ENCODE measurements around the gene BLTP1. TPM values are rescaled to one million over a fixed set of nuclear protein-coding genes. Genes with fewer than 3 reads are reported as not detected.

Gene BLTP1
- total and polyA plus RNA-seq, 2 of the 13 experiments (the other 11 are each of a cell fraction or from before 2014, with no cell fraction given): 27.7 to 33.1 TPM

DNA sequence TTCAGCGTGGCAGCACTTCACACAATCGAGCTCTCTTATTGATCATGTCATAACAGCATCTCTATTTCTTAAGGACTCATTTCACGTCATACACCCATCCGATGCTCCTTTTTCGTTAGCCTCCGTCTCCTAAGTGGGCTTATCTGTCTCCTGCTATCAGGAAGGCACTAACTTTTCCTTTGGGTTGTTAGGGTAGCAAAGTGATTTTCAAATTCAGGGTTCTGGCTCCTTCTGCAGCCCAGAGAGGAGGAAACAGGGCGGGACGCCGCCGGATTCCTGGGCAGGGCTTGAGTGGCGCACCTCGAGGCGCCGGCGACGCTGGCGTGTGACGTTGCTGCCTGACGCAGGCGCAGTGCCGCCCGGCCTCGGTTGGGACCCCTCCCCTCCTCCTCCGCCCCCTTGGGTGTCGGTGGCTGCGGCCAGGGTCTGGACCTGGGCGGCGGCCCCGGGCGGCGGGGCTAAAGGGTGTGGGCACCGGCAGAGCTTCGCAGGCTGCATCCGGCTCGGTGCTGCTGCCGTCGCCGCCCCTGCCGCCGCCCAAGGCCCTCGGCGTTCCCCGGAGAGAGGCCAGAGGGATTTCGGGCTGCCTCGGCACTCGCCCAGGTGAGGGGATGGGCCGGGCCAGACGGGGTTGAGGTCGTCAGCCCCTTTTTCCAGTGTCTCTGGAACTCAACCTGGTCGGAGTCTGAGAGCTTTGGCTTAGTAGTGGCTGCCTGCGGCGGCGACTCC, at the start of gene BLTP1 (continued):
- TF ChIP-seq ZNF678 (CRISPR knock-in tag; IDR thresholded peaks at IDR 0.05) (no peak), ZNF570 (CRISPR knock-in tag; IDR thresholded peaks at IDR 0.05; ENCODE audit: borderline replicate concordance) (no peak), ZNF296 (CRISPR knock-in tag; conservative IDR thresholded peaks at IDR 0.05) (no peak), RBAK (CRISPR knock-in tag; IDR thresholded peaks at IDR 0.05) (no peak), TOPORS (CRISPR knock-in tag; IDR thresholded peaks at IDR 0.05) (no peak), TAF1 (CRISPR knock-in tag; IDR thresholded peaks at IDR 0.05) (peak; percentile 71), IRX3 (CRISPR knock-in tag; IDR thresholded peaks at IDR 0.05; ENCODE audit: borderline replicate concordance, low read depth) (no peak)
- TF ChIP-seq, protein P1, sequence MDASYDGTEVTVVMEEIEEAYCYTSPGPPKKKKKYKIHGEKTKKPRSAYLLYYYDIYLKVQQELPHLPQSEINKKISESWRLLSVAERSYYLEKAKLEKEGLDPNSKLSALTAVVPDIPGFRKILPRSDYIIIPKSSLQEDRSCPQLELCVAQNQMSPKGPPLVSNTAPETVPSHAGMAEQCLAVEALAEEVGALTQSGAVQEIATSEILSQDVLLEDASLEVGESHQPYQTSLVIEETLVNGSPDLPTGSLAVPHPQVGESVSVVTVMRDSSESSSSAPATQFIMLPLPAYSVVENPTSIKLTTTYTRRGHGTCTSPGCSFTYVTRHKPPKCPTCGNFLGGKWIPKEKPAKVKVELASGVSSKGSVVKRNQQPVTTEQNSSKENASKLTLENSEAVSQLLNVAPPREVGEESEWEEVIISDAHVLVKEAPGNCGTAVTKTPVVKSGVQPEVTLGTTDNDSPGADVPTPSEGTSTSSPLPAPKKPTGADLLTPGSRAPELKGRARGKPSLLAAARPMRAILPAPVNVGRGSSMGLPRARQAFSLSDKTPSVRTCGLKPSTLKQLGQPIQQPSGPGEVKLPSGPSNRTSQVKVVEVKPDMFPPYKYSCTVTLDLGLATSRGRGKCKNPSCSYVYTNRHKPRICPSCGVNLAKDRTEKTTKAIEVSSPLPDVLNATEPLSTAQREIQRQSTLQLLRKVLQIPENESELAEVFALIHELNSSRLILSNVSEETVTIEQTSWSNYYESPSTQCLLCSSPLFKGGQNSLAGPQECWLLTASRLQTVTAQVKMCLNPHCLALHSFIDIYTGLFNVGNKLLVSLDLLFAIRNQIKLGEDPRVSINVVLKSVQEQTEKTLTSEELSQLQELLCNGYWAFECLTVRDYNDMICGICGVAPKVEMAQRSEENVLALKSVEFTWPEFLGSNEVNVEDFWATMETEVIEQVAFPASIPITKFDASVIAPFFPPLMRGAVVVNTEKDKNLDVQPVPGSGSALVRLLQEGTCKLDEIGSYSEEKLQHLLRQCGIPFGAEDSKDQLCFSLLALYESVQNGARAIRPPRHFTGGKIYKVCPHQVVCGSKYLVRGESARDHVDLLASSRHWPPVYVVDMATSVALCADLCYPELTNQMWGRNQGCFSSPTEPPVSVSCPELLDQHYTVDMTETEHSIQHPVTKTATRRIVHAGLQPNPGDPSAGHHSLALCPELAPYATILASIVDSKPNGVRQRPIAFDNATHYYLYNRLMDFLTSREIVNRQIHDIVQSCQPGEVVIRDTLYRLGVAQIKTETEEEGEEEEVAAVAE (CRISPR knock-in tag; IDR thresholded peaks at IDR 0.05; ENCODE audit: borderline replicate concordance): no peak
- TF ChIP-seq, protein P2, sequence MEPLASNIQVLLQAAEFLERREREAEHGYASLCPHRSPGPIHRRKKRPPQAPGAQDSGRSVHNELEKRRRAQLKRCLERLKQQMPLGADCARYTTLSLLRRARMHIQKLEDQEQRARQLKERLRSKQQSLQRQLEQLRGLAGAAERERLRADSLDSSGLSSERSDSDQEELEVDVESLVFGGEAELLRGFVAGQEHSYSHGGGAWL (CRISPR knock-in tag; IDR thresholded peaks at IDR 0.05): peak; percentile 37; the same call in 1 of the 2 replicates
- TF ChIP-seq, protein P3, sequence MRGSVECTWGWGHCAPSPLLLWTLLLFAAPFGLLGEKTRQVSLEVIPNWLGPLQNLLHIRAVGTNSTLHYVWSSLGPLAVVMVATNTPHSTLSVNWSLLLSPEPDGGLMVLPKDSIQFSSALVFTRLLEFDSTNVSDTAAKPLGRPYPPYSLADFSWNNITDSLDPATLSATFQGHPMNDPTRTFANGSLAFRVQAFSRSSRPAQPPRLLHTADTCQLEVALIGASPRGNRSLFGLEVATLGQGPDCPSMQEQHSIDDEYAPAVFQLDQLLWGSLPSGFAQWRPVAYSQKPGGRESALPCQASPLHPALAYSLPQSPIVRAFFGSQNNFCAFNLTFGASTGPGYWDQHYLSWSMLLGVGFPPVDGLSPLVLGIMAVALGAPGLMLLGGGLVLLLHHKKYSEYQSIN (CRISPR knock-in tag; IDR thresholded peaks at IDR 0.05; ENCODE audit: borderline replicate concordance): no peak
- TF ChIP-seq, protein P4, sequence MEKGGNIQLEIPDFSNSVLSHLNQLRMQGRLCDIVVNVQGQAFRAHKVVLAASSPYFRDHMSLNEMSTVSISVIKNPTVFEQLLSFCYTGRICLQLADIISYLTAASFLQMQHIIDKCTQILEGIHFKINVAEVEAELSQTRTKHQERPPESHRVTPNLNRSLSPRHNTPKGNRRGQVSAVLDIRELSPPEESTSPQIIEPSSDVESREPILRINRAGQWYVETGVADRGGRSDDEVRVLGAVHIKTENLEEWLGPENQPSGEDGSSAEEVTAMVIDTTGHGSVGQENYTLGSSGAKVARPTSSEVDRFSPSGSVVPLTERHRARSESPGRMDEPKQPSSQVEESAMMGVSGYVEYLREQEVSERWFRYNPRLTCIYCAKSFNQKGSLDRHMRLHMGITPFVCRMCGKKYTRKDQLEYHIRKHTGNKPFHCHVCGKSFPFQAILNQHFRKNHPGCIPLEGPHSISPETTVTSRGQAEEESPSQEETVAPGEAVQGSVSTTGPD (CRISPR knock-in tag; IDR thresholded peaks at IDR 0.05): no peak
- TF ChIP-seq, protein P5, sequence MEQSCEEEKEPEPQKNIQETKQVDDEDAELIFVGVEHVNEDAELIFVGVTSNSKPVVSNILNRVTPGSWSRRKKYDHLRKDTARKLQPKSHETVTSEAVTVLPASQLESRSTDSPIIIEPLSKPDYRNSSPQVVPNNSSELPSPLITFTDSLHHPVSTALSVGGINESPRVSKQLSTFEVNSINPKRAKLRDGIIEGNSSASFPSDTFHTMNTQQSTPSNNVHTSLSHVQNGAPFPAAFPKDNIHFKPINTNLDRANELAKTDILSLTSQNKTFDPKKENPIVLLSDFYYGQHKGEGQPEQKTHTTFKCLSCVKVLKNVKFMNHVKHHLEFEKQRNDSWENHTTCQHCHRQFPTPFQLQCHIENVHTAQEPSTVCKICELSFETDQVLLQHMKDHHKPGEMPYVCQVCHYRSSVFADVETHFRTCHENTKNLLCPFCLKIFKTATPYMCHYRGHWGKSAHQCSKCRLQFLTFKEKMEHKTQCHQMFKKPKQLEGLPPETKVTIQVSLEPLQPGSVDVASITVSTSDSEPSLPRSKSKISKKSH (CRISPR knock-in tag; IDR thresholded peaks at IDR 0.05; ENCODE audit: borderline replicate concordance): 0 out of 2 replicates have a peak, but pooled peaks have one; percentile 25
- TF ChIP-seq, protein P6, sequence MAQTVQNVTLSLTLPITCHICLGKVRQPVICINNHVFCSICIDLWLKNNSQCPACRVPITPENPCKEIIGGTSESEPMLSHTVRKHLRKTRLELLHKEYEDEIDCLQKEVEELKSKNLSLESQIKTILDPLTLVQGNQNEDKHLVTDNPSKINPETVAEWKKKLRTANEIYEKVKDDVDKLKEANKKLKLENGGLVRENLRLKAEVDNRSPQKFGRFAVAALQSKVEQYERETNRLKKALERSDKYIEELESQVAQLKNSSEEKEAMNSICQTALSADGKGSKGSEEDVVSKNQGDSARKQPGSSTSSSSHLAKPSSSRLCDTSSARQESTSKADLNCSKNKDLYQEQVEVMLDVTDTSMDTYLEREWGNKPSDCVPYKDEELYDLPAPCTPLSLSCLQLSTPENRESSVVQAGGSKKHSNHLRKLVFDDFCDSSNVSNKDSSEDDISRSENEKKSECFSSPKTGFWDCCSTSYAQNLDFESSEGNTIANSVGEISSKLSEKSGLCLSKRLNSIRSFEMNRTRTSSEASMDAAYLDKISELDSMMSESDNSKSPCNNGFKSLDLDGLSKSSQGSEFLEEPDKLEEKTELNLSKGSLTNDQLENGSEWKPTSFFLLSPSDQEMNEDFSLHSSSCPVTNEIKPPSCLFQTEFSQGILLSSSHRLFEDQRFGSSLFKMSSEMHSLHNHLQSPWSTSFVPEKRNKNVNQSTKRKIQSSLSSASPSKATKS (CRISPR knock-in tag; IDR thresholded peaks at IDR 0.05): no peak
- TF ChIP-seq, protein P7, sequence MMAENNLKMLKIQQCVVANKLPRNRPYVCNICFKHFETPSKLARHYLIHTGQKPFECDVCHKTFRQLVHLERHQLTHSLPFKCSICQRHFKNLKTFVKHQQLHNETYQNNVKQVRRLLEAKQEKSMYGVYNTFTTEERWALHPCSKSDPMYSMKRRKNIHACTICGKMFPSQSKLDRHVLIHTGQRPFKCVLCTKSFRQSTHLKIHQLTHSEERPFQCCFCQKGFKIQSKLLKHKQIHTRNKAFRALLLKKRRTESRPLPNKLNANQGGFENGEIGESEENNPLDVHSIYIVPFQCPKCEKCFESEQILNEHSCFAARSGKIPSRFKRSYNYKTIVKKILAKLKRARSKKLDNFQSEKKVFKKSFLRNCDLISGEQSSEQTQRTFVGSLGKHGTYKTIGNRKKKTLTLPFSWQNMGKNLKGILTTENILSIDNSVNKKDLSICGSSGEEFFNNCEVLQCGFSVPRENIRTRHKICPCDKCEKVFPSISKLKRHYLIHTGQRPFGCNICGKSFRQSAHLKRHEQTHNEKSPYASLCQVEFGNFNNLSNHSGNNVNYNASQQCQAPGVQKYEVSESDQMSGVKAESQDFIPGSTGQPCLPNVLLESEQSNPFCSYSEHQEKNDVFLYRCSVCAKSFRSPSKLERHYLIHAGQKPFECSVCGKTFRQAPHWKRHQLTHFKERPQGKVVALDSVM (CRISPR knock-in tag; IDR thresholded peaks at IDR 0.05): no peak

All from HepG2 (cell line).